CD4-positive, alpha-beta T cell treated with Interferon gamma for 1 hour (primary cell): ENCODE measurements around the gene TRIM50.
"Not testable (repeated sequence)": the region's sequence is repeated elsewhere in the genome, so short reads cannot be mapped to it uniquely, and the experiment has no call there.

Source experiments
- DNase-seq: peaks from one replicate; pipeline ENCODE4 v3.0.0-alpha.2; 2020

The TRIM50 gene

GRCh38 chr7:73327922-73328321 is at the start of gene TRIM50, which contains the start of gene FKBP6:
Gene TRIM50 (minus strand): TSS chr7:73328082. CDS start chr7:73324787, 3,295 bp downstream.
Gene FKBP6 (plus strand): TSS chr7:73328161. CDS start chr7:73328429, 268 bp downstream.
- not testable (repeated sequence) for DNase-seq

GRCh38 chr7:73376671-73377412 is 49.0 kb upstream of the TRIM50 start:
- no peak for DNase-seq

GRCh38 chr7:73376262-73376661 is 48.4 kb upstream of the TRIM50 start:
- not testable (repeated sequence) for DNase-seq

GRCh38 chr7:73373741-73374140 is 45.9 kb upstream of the TRIM50 start:
- DNase-seq = no peak

- DNase-seq = no peak
Observed at GRCh38 chr7:73369622-73370021, 41.7 kb upstream of the TRIM50 start.

GRCh38 chr7:73369009-73369408 is 41.1 kb upstream of the TRIM50 start:
- DNase-seq = no peak

- no peak for DNase-seq
Observed at GRCh38 chr7:73366990-73367389, 39.1 kb upstream of the TRIM50 start.

GRCh38 chr7:73366127-73366526 is 38.2 kb upstream of the TRIM50 start:
- DNase-seq = no peak

- no peak for DNase-seq
Observed at GRCh38 chr7:73364006-73364728, 36.3 kb upstream of the TRIM50 start.

GRCh38 chr7:73363225-73364005 is 35.5 kb upstream of the TRIM50 start:
- DNase-seq = no peak

GRCh38 chr7:73360590-73360989 is 32.7 kb upstream of the TRIM50 start:
- DNase-seq = not testable (repeated sequence)

- DNase-seq = no peak
Observed at GRCh38 chr7:73359746-73360375, 32.0 kb upstream of the TRIM50 start.

- no peak for DNase-seq
Observed at GRCh38 chr7:73359306-73359705, 31.4 kb upstream of the TRIM50 start.

- DNase-seq = no peak
Observed at GRCh38 chr7:73358590-73359275, 30.9 kb upstream of the TRIM50 start.

- DNase-seq = no peak
Observed at GRCh38 chr7:73356159-73356558, 28.3 kb upstream of the TRIM50 start.

GRCh38 chr7:73354821-73355220 is 26.9 kb upstream of the TRIM50 start:
- DNase-seq = no peak

GRCh38 chr7:73354196-73354595 is 26.3 kb upstream of the TRIM50 start:
- DNase-seq = no peak

GRCh38 chr7:73353243-73353642 is 25.4 kb upstream of the TRIM50 start:
- DNase-seq = no peak

GRCh38 chr7:73352784-73353183 is 24.9 kb upstream of the TRIM50 start:
- no peak for DNase-seq

- no peak for DNase-seq
Observed at GRCh38 chr7:73351447-73352167, 23.7 kb upstream of the TRIM50 start.

- no peak for DNase-seq
Observed at GRCh38 chr7:73350306-73351068, 22.6 kb upstream of the TRIM50 start.
